Medulla oblongata (tissue), 1 donor: Measurements from ENCODE around the gene SNRPB2.

Source experiments
- DNase-seq: peaks from one replicate; pipeline ENCODE4 v3.0.0-alpha.2; 2015; ENCODE audit errors: extremely low spot score

Gene SNRPB2

GRCh38 chr20:16729565-16730460 lies at the start of gene SNRPB2:
Gene SNRPB2 (plus strand): TSS chr20:16730026. CDS start chr20:16731703, 1,677 bp downstream.
- peak; percentile 96 for DNase-seq

- no peak for DNase-seq
Observed at GRCh38 chr20:16684416-16684815, 45.4 kb upstream of the SNRPB2 start.

GRCh38 chr20:16689906-16690305 lies 39.9 kb upstream of the SNRPB2 start:
- DNase-seq, result no peak

- no peak for DNase-seq
Observed at GRCh38 chr20:16691381-16691780, 38.4 kb upstream of the SNRPB2 start.

GRCh38 chr20:16692009-16692408 lies 37.8 kb upstream of the SNRPB2 start:
- no peak for DNase-seq

GRCh38 chr20:16692442-16692841 lies 37.4 kb upstream of the SNRPB2 start:
- DNase-seq, result no peak

GRCh38 chr20:16693278-16693677 lies 36.5 kb upstream of the SNRPB2 start:
- DNase-seq, result no peak

- no peak for DNase-seq
Observed at GRCh38 chr20:16694161-16694560, 35.7 kb upstream of the SNRPB2 start.

- DNase-seq, result no peak
Observed at GRCh38 chr20:16695628-16696027, 34.2 kb upstream of the SNRPB2 start.

- no peak for DNase-seq
Observed at GRCh38 chr20:16699293-16699692, 30.5 kb upstream of the SNRPB2 start.

GRCh38 chr20:16701296-16701695 lies 28.5 kb upstream of the SNRPB2 start:
- no peak for DNase-seq

- no peak for DNase-seq
Observed at GRCh38 chr20:16703570-16703969, 26.3 kb upstream of the SNRPB2 start.

GRCh38 chr20:16707674-16708073 lies 22.2 kb upstream of the SNRPB2 start:
- DNase-seq, result no peak

GRCh38 chr20:16708602-16709001 lies 21.2 kb upstream of the SNRPB2 start:
- DNase-seq, result no peak

- no peak for DNase-seq
Observed at GRCh38 chr20:16709017-16709416, 20.8 kb upstream of the SNRPB2 start.

- no peak for DNase-seq
Observed at GRCh38 chr20:16710781-16711180, 19.0 kb upstream of the SNRPB2 start.

- no peak for DNase-seq
Observed at GRCh38 chr20:16711661-16712258, 18.1 kb upstream of the SNRPB2 start.

GRCh38 chr20:16712511-16712947 lies 17.3 kb upstream of the SNRPB2 start:
- peak; percentile 29 for DNase-seq

GRCh38 chr20:16713066-16713465 lies 16.8 kb upstream of the SNRPB2 start:
- no peak for DNase-seq

- DNase-seq, result no peak
Observed at GRCh38 chr20:16714242-16714641, 15.6 kb upstream of the SNRPB2 start.

- peak; percentile 21 for DNase-seq
Observed at GRCh38 chr20:16714751-16715150, 15.1 kb upstream of the SNRPB2 start.

GRCh38 chr20:16719421-16719820 lies 10.4 kb upstream of the SNRPB2 start:
- no peak for DNase-seq

GRCh38 chr20:16729080-16729479 lies 746 bp upstream of the SNRPB2 start:
- no peak for DNase-seq
